GM18502 (cell line): ENCODE measurements around the gene C16orf78.
A peak's percentile ranks its signal among the peaks of the same experiment; 100 is the strongest.

ENCODE experiments used
- ATAC-seq: cut with Tn5 transposase; IDR thresholded peaks from one replicate; pipeline ENCODE4 v1.9.1; 2021; ENCODE audit warnings: mild to moderate bottlenecking; ENCODE audit not compliant: unreplicated experiment, poor library complexity

C16orf78 gene

GRCh38 chr16:49419862-49420261 lies 46.3 kb downstream of the C16orf78 start:
- ATAC-seq: no peak

DNA sequence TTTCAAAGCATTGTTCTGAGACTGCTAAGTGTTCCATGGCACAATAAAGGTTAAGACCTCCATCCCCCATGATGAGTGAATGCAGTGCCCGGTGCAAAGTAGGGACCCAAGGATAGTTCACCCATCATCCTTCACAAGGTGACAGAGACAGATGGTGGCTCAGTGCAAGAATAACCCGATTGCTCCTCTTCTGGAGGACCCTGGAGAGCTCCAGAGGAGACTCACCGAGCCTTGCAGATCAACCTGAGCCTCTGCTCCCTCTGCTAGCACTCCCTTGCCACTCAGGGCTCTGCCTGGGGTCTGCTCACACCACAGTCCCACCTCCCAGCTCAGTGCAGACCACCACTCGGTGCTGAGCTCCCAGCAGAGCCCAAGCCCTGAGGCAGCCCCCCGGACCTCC lies 49.3 kb downstream of the C16orf78 start:
- ATAC-seq: no peak

GRCh38 chr16:49424961-49425360 lies 51.4 kb downstream of the C16orf78 start:
- ATAC-seq: no peak

- ATAC-seq: no peak
Observed at GRCh38 chr16:49427771-49428170, 54.2 kb downstream of the C16orf78 start.

DNA sequence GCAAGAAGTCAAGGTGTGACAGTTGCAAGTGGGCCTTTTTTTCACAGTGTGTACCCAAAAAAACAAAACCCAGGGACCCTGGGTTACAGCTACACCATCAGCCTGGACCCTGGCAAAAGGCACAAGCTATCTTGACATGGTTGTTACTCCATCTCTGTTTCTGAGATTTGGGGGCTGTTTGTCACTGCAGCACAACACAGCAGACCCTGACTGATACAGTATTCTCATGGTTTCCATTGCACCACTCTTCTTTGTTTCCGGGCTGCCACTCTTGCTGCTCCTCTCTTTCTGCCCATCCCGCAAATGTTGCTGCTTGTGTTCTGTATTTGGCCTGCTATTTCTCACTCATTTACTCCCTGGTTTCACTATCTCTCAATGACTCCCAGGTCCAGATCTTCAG lies 55.2 kb downstream of the C16orf78 start:
- no peak for ATAC-seq

GRCh38 chr16:49431040-49431439 lies 57.4 kb downstream of the C16orf78 start:
- no peak for ATAC-seq

- ATAC-seq: no peak
Observed at GRCh38 chr16:49431591-49432290, 58.1 kb downstream of the C16orf78 start.

DNA sequence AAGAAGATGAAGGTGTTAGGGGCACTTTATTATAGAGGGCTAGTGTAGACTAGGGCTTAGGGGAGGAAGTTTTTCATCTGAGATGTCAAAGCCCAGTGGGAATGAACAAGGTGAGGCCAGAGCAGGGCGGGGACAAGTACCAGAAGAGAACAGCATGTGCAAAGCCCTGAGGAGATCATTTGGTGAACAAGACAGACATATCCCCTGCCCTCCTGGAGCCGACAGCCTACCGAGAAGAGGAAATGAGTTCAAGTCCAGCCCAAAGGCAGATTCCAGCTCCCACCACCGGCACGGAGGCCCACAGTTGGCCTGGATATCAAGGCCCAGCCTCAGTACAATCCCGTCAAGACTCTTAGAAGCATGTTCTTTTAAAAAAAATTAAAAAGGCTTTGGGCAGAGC lies 61.1 kb downstream of the C16orf78 start:
- ATAC-seq: no peak

DNA sequence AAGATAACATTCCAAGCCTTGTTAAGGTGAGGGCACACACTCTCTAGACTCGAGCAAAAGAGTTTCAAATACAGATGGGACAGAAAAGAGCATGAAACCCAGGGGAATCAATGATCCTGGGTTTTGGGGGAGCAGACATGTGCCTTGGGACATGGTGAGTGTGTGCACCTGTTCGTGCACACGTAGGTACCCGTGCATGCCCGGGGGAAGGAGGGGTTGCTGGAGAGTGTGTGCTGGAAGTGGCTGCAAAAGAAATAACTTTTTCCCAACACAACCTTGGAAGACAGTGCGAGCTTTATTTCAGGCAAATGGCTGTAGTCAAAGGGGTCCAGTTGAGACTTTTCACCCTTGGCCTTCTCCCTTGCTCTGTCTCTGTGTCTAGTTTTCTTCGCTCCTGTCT lies 62.6 kb downstream of the C16orf78 start:
- no peak for ATAC-seq

GRCh38 chr16:49437344-49437743 lies 63.7 kb downstream of the C16orf78 start:
- no peak for ATAC-seq

- ATAC-seq: no peak
Observed at GRCh38 chr16:49439050-49439449, 65.4 kb downstream of the C16orf78 start.

DNA sequence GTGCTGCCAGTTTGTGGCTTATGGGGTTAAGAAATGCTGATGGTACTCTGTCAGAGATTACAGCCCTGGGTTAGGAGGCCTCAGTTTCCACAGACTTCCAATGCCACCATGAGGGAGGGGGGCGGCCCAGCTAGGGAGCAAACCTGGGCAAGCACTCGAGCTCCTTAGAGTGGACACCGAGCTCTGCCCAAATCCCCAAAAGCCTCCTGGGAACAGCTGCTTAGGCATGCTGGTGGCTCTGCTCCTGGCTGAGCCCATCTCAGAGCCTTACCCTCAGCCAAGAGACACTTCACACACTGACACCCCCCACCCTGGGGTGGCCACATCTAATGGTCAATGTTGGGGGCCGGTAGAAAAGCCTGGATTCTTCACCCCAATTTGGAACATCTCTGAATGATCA lies 66.1 kb downstream of the C16orf78 start:
- no peak for ATAC-seq

- no peak for ATAC-seq
Observed at GRCh38 chr16:49440156-49441065, 66.8 kb downstream of the C16orf78 start.

DNA sequence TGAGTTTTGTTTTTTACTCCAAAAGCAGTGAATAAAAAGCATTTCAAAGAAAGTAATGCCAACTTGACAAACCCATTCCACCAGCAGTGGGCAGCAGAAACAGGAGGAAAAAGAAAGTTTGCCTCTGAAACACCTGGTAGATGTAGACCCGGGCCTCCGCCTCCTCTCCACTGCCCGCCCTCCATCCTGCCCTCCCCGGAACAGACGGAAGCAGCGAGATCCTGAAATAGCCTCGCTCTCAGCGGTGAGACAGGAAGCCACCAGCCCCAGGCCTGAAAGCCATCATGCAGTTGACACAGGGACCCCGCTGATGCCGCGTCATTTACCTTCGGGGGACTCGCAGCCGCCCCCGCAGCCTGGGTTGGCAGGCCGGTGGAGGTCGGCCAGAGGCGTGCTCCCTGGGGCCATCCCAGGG lies 67.8 kb downstream of the C16orf78 start:
- peak; percentile 97 for ATAC-seq

DNA sequence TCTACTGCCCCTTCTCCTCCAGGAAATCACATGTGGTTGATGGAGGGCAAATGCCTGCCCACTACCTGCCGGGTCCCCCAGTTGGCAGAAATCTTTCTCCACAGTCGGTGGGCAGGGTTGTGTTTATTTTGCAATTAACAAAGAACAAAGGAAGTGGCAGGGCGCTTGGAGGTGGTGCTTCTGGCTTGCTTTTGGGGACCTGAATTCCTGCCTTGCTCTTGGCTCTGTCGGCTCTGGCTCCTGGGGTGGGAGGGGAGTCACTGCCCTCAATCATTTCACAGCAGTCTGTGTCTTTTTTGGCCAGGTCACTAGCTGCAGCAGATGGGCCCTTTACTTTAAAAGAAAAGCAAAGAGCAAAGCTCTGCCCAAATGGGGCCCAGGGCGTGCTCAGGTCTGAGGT lies 69.2 kb downstream of the C16orf78 start:
- no peak for ATAC-seq

DNA sequence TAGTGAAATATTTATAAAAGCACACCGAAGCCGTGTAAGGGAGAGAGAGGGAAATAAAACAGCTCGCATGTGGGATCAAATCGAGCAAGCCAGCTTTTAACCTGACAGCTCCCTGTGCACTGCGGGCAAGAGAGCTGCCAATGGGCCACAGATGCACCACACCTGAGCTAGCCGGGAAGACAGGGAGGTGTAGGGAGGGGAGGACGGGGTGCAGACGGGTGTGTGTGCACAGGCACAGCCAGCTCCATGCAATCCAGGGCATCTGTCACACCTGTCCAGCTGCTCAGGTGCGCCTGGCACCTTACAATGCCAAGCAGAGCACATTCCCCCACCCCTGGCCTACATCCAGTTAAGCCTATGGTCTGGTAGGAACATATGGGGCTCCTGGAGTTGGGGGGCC lies 70.0 kb downstream of the C16orf78 start:
- no peak for ATAC-seq

DNA sequence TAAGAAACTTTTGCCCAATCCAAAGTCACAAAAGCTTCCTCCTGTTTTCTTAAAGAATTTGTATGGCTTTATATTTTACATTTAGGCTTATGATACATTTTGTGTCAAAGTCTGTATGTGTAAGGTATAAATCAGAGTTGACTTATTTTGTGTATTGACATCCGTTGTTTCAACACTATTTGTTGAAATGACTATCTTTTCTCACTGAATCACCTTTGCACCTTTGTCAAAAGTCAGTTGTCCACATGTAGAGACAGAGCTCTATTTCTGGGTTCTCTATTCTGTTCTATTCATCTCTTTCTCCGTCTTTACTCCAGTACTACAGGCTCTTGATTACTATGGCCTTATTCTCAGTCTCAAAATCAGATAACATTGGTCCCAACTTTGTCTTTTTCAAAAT lies 73.2 kb downstream of the C16orf78 start:
- ATAC-seq: no peak
